Liver (tissue), 9 donors: ENCODE data around the gene KLHDC7B. TPM values are rescaled to one million over a fixed set of nuclear protein-coding genes. Genes with fewer than 3 reads are reported as not detected.

Experiments used
- DNase-seq: peaks from one replicate; pipeline ENCODE4 v3.0.0-alpha.2; 2017; ENCODE audit warnings: low spot score
- H3K27ac ChIP-seq, 2 donors: one replicate each; pipeline ENCODE4 v1.7.0; 2013; ENCODE audit warnings: inconsistent platforms in 2 of 2, low read length in 2 of 2, control low read depth in 1 of 2, low read depth in 1 of 2, mild to moderate bottlenecking in 1 of 2
- H3K27me3 ChIP-seq, 4 donors: one replicate each; pipeline versions ENCODE4 v1.6.1 to v1.7.0; 2013; ENCODE audit warnings: low read length in 3 of 4, inconsistent platforms in 1 of 4, mild to moderate bottlenecking in 1 of 4, moderate library complexity in 1 of 4; ENCODE audit not compliant: control insufficient read depth in 4 of 4, insufficient read depth in 4 of 4
- H3K36me3 ChIP-seq, 4 donors: one replicate each; pipeline versions ENCODE4 v1.6.1 to v1.7.0; 2013; ENCODE audit warnings: low read length in 3 of 4, mild to moderate bottlenecking in 3 of 4, low read depth in 1 of 4, moderate library complexity in 1 of 4; ENCODE audit not compliant: control insufficient read depth in 4 of 4, insufficient read depth in 3 of 4
- H3K4me1 ChIP-seq, 4 donors: one replicate each; pipeline versions ENCODE4 v1.6.1 to v1.7.0; 2013; ENCODE audit warnings: low read length in 3 of 4, mild to moderate bottlenecking in 3 of 4, moderate library complexity in 1 of 4; ENCODE audit not compliant: control insufficient read depth in 4 of 4, insufficient read depth in 4 of 4
- H3K4me3 ChIP-seq, 3 donors: one replicate each; pipeline versions ENCODE4 v1.6.1 to v1.7.0; 2013; ENCODE audit warnings: low read length in 3 of 3, control low read depth in 1 of 3, low read depth in 1 of 3, mild to moderate bottlenecking in 1 of 3
- H3K9ac ChIP-seq, 2 donors: one replicate each; pipeline ENCODE4 v1.7.0; 2013; ENCODE audit warnings: low read length in 2 of 2, mild to moderate bottlenecking in 2 of 2, moderate library complexity in 2 of 2, control low read depth in 1 of 2, low read depth in 1 of 2
- H3K9me3 ChIP-seq, 4 donors: one replicate each; pipeline versions ENCODE4 v1.6.1 to v1.7.0; 2013; ENCODE audit warnings: low read length in 3 of 4; ENCODE audit not compliant: control insufficient read depth in 4 of 4
- EGR1 ChIP-seq, 2 donors: IDR thresholded peaks; 2 replicates each; pipeline ENCODE4 v1.6.1; 2016 to 2018; ENCODE audit warnings: antibody characterized with exemption in 2 of 2, low read depth in 2 of 2
- FOXA1 ChIP-seq: IDR thresholded peaks from 2 replicates; pipeline ENCODE4 v1.6.1; 2016; ENCODE audit warnings: antibody characterized with exemption
- FOXA2 ChIP-seq: IDR thresholded peaks from 2 replicates; pipeline ENCODE4 v1.6.1; 2016; ENCODE audit warnings: antibody characterized with exemption
- GABPA ChIP-seq, 2 donors: IDR thresholded peaks in 1 of 2; conservative IDR thresholded peaks in 1 of 2; 2 replicates each; pipeline ENCODE4 v1.6.1; 2016; ENCODE audit warnings: antibody characterized with exemption in 2 of 2, mild to moderate bottlenecking in 1 of 2, moderate library complexity in 1 of 2
- HNF4A ChIP-seq, 2 donors: conservative IDR thresholded peaks; 2 replicates each; pipeline ENCODE4 v1.6.1; 2016; ENCODE audit warnings: antibody characterized with exemption in 2 of 2, mild to moderate bottlenecking in 2 of 2
- HNF4G ChIP-seq: IDR thresholded peaks from 2 replicates; pipeline ENCODE4 v1.6.1; 2016; ENCODE audit warnings: antibody characterized with exemption
- JUND ChIP-seq, 2 donors: IDR thresholded peaks; 2 replicates each; pipeline ENCODE4 v1.6.1; 2016; ENCODE audit warnings: antibody characterized with exemption in 2 of 2
- NR2F2 ChIP-seq: IDR thresholded peaks from 2 replicates; pipeline ENCODE4 v1.6.1; 2016; ENCODE audit warnings: antibody characterized with exemption
- RAD21 ChIP-seq, 2 donors: IDR thresholded peaks; 2 replicates each; pipeline ENCODE4 v1.6.1; 2016; ENCODE audit warnings: antibody characterized with exemption in 2 of 2, mild to moderate bottlenecking in 2 of 2
- RXRA ChIP-seq, 2 donors: IDR thresholded peaks; 2 replicates each; pipeline ENCODE4 v1.6.1; 2017 to 2018; ENCODE audit warnings: antibody characterized with exemption in 2 of 2, mild to moderate bottlenecking in 1 of 2
- SP1 ChIP-seq: IDR thresholded peaks from 2 replicates; pipeline ENCODE4 v1.6.1; 2018; ENCODE audit warnings: antibody characterized with exemption, mild to moderate bottlenecking
- TAF1 ChIP-seq: conservative IDR thresholded peaks from 2 replicates; pipeline ENCODE4 v1.6.1; 2016; ENCODE audit warnings: antibody characterized with exemption, mild to moderate bottlenecking
- YY1 ChIP-seq: IDR thresholded peaks from 2 replicates; pipeline ENCODE4 v1.6.1; 2016; ENCODE audit warnings: antibody characterized with exemption, mild to moderate bottlenecking
- WGBS: extraction: QIAGEN DNeasy Blood & Tissue Kit; methylation state at CpG from one replicate; pipeline ENCODE4 v1.1.7; 2013; 5-methylcytosine and 5-hydroxymethylcytosine counted together
- polyA plus RNA-seq, 2 donors: library from polyadenylated mRNA; stranded (reverse) in 1 of 2; unstranded in 1 of 2; fragments of 200-250 nt in 1 of 2; fragments of >200 nt in 1 of 2; fragmentation: Nextera tagmentation in 1 of 2; extraction: Ambion mirVana in 1 of 2; gene quantifications; one replicate each; pipeline versions ENCODE4 v1.2.1 to v1.2.3, GENCODE V29; 2013 to 2015
- total RNA-seq, 2 donors: library from RNA; depleted of rRNA; stranded (reverse); fragments of >200 nt; gene quantifications; one replicate each; pipeline ENCODE4 v1.2.3, GENCODE V29; 2014
- TF ChIP-seq, protein P1 (sequence below): IDR thresholded peaks from 2 replicates; pipeline ENCODE4 v1.6.1; 2016; ENCODE audit warnings: antibody characterized with exemption
- TF ChIP-seq, protein P2 (sequence below): fragments of 150-350 bp; IDR thresholded peaks from 2 replicates; pipeline ENCODE4 v1.5.1; 2017; ENCODE audit warnings: improper control_type of control experiment, low read depth, low read length; ENCODE audit not compliant: missing input control
- TF ChIP-seq, protein P3 (sequence below): IDR thresholded peaks from 2 replicates; pipeline ENCODE4 v1.6.1; 2016; ENCODE audit warnings: antibody characterized with exemption
- TF ChIP-seq, protein P4 (sequence below): IDR thresholded peaks from 2 replicates; pipeline ENCODE4 v1.6.1; 2016; ENCODE audit warnings: antibody characterized with exemption, mild to moderate bottlenecking
- TF ChIP-seq, protein P5 (sequence below): IDR thresholded peaks from 2 replicates; pipeline ENCODE4 v1.6.1; 2016; ENCODE audit warnings: antibody characterized with exemption
- donor health status: healthy.
- donor health status: healthy.
- donor health status: healthy.
- donor health status: healthy.
- donor health status: healthy.

Gene KLHDC7B
- total and polyA plus RNA-seq, 4 donors, result 0.08 to 0.16 (median 0.08) TPM; not detected in 1

DNA sequence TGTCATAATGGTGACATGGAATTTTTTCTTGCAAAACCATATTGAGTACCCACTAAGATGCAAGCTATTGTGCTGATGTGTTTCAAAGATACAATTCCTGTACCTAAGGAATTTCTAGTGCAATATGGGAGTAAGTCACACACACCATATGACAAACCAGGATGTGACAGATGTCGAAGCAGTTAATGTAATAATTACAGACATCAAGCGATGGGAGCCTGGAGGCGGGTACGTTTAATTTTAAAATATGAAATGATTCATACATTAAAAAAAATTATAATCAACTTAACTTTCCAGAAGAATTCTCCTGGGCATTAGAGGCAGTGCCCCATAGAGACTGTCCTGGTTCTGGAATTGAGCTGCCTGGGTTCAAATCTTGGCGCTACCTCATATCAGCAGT is 11.0 kb downstream of the KLHDC7B start:
- TF ChIP-seq, protein P1, sequence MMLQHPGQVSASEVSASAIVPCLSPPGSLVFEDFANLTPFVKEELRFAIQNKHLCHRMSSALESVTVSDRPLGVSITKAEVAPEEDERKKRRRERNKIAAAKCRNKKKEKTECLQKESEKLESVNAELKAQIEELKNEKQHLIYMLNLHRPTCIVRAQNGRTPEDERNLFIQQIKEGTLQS, result no peak
- TF ChIP-seq, protein P2, sequence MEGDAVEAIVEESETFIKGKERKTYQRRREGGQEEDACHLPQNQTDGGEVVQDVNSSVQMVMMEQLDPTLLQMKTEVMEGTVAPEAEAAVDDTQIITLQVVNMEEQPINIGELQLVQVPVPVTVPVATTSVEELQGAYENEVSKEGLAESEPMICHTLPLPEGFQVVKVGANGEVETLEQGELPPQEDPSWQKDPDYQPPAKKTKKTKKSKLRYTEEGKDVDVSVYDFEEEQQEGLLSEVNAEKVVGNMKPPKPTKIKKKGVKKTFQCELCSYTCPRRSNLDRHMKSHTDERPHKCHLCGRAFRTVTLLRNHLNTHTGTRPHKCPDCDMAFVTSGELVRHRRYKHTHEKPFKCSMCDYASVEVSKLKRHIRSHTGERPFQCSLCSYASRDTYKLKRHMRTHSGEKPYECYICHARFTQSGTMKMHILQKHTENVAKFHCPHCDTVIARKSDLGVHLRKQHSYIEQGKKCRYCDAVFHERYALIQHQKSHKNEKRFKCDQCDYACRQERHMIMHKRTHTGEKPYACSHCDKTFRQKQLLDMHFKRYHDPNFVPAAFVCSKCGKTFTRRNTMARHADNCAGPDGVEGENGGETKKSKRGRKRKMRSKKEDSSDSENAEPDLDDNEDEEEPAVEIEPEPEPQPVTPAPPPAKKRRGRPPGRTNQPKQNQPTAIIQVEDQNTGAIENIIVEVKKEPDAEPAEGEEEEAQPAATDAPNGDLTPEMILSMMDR, result no peak
- no peak for TF ChIP-seq JUND (IDR thresholded peaks at IDR 0.05)
- TF ChIP-seq RXRA (IDR thresholded peaks at IDR 0.05), result no peak
- TF ChIP-seq, protein P3, sequence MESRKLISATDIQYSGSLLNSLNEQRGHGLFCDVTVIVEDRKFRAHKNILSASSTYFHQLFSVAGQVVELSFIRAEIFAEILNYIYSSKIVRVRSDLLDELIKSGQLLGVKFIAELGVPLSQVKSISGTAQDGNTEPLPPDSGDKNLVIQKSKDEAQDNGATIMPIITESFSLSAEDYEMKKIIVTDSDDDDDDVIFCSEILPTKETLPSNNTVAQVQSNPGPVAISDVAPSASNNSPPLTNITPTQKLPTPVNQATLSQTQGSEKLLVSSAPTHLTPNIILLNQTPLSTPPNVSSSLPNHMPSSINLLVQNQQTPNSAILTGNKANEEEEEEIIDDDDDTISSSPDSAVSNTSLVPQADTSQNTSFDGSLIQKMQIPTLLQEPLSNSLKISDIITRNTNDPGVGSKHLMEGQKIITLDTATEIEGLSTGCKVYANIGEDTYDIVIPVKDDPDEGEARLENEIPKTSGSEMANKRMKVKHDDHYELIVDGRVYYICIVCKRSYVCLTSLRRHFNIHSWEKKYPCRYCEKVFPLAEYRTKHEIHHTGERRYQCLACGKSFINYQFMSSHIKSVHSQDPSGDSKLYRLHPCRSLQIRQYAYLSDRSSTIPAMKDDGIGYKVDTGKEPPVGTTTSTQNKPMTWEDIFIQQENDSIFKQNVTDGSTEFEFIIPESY, result no peak
- no peak for TF ChIP-seq YY1
- TF ChIP-seq FOXA2, result no peak
- no peak for TF ChIP-seq TAF1
- no peak for TF ChIP-seq FOXA1
- TF ChIP-seq, protein P4, sequence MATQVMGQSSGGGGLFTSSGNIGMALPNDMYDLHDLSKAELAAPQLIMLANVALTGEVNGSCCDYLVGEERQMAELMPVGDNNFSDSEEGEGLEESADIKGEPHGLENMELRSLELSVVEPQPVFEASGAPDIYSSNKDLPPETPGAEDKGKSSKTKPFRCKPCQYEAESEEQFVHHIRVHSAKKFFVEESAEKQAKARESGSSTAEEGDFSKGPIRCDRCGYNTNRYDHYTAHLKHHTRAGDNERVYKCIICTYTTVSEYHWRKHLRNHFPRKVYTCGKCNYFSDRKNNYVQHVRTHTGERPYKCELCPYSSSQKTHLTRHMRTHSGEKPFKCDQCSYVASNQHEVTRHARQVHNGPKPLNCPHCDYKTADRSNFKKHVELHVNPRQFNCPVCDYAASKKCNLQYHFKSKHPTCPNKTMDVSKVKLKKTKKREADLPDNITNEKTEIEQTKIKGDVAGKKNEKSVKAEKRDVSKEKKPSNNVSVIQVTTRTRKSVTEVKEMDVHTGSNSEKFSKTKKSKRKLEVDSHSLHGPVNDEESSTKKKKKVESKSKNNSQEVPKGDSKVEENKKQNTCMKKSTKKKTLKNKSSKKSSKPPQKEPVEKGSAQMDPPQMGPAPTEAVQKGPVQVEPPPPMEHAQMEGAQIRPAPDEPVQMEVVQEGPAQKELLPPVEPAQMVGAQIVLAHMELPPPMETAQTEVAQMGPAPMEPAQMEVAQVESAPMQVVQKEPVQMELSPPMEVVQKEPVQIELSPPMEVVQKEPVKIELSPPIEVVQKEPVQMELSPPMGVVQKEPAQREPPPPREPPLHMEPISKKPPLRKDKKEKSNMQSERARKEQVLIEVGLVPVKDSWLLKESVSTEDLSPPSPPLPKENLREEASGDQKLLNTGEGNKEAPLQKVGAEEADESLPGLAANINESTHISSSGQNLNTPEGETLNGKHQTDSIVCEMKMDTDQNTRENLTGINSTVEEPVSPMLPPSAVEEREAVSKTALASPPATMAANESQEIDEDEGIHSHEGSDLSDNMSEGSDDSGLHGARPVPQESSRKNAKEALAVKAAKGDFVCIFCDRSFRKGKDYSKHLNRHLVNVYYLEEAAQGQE, result no peak
- TF ChIP-seq, protein P5, sequence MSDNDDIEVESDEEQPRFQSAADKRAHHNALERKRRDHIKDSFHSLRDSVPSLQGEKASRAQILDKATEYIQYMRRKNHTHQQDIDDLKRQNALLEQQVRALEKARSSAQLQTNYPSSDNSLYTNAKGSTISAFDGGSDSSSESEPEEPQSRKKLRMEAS, result no peak
- TF ChIP-seq HNF4G, result no peak
- no peak for TF ChIP-seq GABPA (IDR thresholded peaks at IDR 0.05 in 1 of 2, conservative IDR thresholded peaks at IDR 0.05 in 1 of 2)
- TF ChIP-seq RAD21 (IDR thresholded peaks at IDR 0.05), result no peak
- TF ChIP-seq NR2F2, result no peak
- TF ChIP-seq EGR1 (IDR thresholded peaks at IDR 0.05; ENCODE audit: low read depth in 2 of 2), result no peak
- no peak for TF ChIP-seq HNF4A (conservative IDR thresholded peaks at IDR 0.05)
- no peak for TF ChIP-seq SP1
- Histone ChIP-seq H3K36me3 (no peaks in the 10 kb centered on the region), H3K4me1 (no peaks in the 10 kb centered on the region), H3K4me3 (no peak overlapping the region), H3K27me3 (no peaks in the 10 kb centered on the region), H3K9me3 (no peaks in the 10 kb centered on the region), H3K27ac (no peak overlapping the region), H3K9ac (no peak overlapping the region)
- 90% methylated on average over 5 of the region's 5 CpGs for WGBS
- DNase-seq, result no peak
